GM12878 (cell line): ENCODE measurements around the gene ITPR2. TPM values are rescaled to one million over a fixed set of nuclear protein-coding genes. Genes with fewer than 3 reads are reported as not detected.

Source experiments
- BCL3 ChIP-seq: IDR thresholded peaks from 2 replicates; pipeline ENCODE4 v1.6.1; 2011; ENCODE audit warnings: borderline replicate concordance, low read depth, mild to moderate bottlenecking, moderate library complexity, low read length; ENCODE audit not compliant: insufficient read depth, poor library complexity, severe bottlenecking
- BMI1 ChIP-seq: fragments of 450-650 bp; IDR thresholded peaks from 2 replicates; pipeline ENCODE4 v1.6.1; 2016; ENCODE audit warnings: mild to moderate bottlenecking, moderate library complexity, borderline replicate concordance
- BRCA1 ChIP-seq: IDR thresholded peaks from 2 replicates; pipeline ENCODE4 v1.6.1; 2011; ENCODE audit warnings: low read depth, low read length, improper control_type of control experiment
- CEBPB ChIP-seq, 2 experiments: fragments of 150-350 bp in 1 of 2; IDR thresholded peaks; 2 replicates each; pipeline ENCODE4 v1.6.1; 2012 to 2014; ENCODE audit warnings: low read depth in 2 of 2, low read length in 2 of 2, borderline replicate concordance in 1 of 2, inconsistent platforms in 1 of 2
- DPF2 ChIP-seq: fragments of 450-650 bp; IDR thresholded peaks from 2 replicates; pipeline ENCODE4 v1.6.1; 2017; ENCODE audit warnings: mild to moderate bottlenecking
- IRF4 ChIP-seq: IDR thresholded peaks from 2 replicates; pipeline ENCODE4 v1.6.1; 2011; ENCODE audit warnings: low read depth, low read length
- JUNB ChIP-seq: IDR thresholded peaks from 2 replicates; pipeline ENCODE4 v1.6.1; 2016; ENCODE audit warnings: antibody characterized with exemption, mild to moderate bottlenecking
- LARP7 ChIP-seq: fragments of 450-650 bp; IDR thresholded peaks from 2 replicates; pipeline ENCODE4 v1.6.1; 2017; ENCODE audit warnings: mild to moderate bottlenecking
- MAX ChIP-seq: IDR thresholded peaks from 2 replicates; pipeline ENCODE4 v1.6.1; 2012; ENCODE audit warnings: low read depth, low read length, improper control_type of control experiment
- MEF2A ChIP-seq: IDR thresholded peaks from 2 replicates; pipeline ENCODE4 v1.6.1; 2011; ENCODE audit warnings: low read depth, mild to moderate bottlenecking, low read length, moderate library complexity; ENCODE audit not compliant: insufficient read depth
- MEF2B ChIP-seq: fragments of 450-650 bp; IDR thresholded peaks from 2 replicates; pipeline ENCODE4 v1.6.1; 2018; ENCODE audit warnings: mild to moderate bottlenecking, moderate library complexity; ENCODE audit not compliant: partially characterized antibody, poor library complexity, severe bottlenecking
- NFIC ChIP-seq: IDR thresholded peaks from 2 replicates; pipeline ENCODE4 v1.6.1; 2012; ENCODE audit warnings: low read depth, mild to moderate bottlenecking, inconsistent platforms, low read length, moderate library complexity
- NFYB ChIP-seq: IDR thresholded peaks from 2 replicates; pipeline ENCODE4 v1.6.1; 2011; ENCODE audit warnings: low read depth, mild to moderate bottlenecking, low read length, improper control_type of control experiment, moderate library complexity; ENCODE audit not compliant: insufficient read depth
- PAX5 ChIP-seq: IDR thresholded peaks from 2 replicates; pipeline ENCODE4 v1.6.1; 2011; ENCODE audit warnings: low read depth, low read length, borderline replicate concordance
- PML ChIP-seq: IDR thresholded peaks from 2 replicates; pipeline ENCODE4 v1.6.1; 2012; ENCODE audit warnings: low read length, inconsistent platforms
- RAD21 ChIP-seq: IDR thresholded peaks from 2 replicates; pipeline ENCODE4 v1.6.1; 2011; ENCODE audit warnings: mild to moderate bottlenecking, low read depth, low read length, moderate library complexity; ENCODE audit not compliant: insufficient read depth
- RBBP5 ChIP-seq: fragments of 200-600 bp; sonication (generic); conservative IDR thresholded peaks from 2 replicates; pipeline ENCODE4 v1.6.1; 2016
- SREBF1 ChIP-seq: IDR thresholded peaks from 2 replicates; pipeline ENCODE4 v1.6.1; 2012; ENCODE audit warnings: mild to moderate bottlenecking, low read length
- SUPT20H ChIP-seq: IDR thresholded peaks from 2 replicates; pipeline ENCODE4 v1.6.1; 2011; ENCODE audit warnings: low read depth, mild to moderate bottlenecking, low read length, moderate library complexity, borderline replicate concordance; ENCODE audit not compliant: control insufficient read depth
- TCF12 ChIP-seq: IDR thresholded peaks from 2 replicates; pipeline ENCODE4 v1.6.1; 2011; ENCODE audit warnings: low read depth, mild to moderate bottlenecking, low read length
- ZNF592 ChIP-seq: fragments of 450-650 bp; IDR thresholded peaks from 2 replicates; pipeline ENCODE4 v1.6.1; 2017; ENCODE audit warnings: mild to moderate bottlenecking, moderate library complexity
- ZNF622 ChIP-seq: fragments of 450-650 bp; IDR thresholded peaks from 2 replicates; pipeline ENCODE4 v1.6.1; 2017; ENCODE audit warnings: mild to moderate bottlenecking, inconsistent platforms
- polyA plus RNA-seq, 11 experiments: library from polyadenylated mRNA; depleted of rRNA in 4 of 11; unstranded in 6 of 11; stranded (reverse) in 5 of 11; fragments of >200 nt; fragmentation: Nextera tagmentation in 4 of 11; fragmentation: Illumina TruSeq in 1 of 11; extraction: Ambion mirVana in 4 of 11; extraction: Trizol in 1 of 11; gene quantifications; 1 replicate in 1 of 11; 2 replicates in 10 of 11; pipeline versions ENCODE4 v1.2.1 to v1.2.3, GENCODE V29; 2011 to 2016; ENCODE audit warnings: inconsistent platforms in 2 of 11, missing spikeins in 2 of 11, low read depth in 1 of 11
- total RNA-seq, 4 experiments: library from RNA; depleted of rRNA in 3 of 4; stranded (reverse); fragments of >200 nt in 3 of 4; fragmentation: Illumina TruSeq in 1 of 4; extraction: Trizol in 1 of 4; gene quantifications; 2 replicates each; pipeline versions ENCODE4 v1.2.1 to v1.2.3, GENCODE V29; 2013 to 2021
- TF ChIP-seq, protein P1 (sequence below): fragments of 450-650 bp; formaldehyde crosslinking; IDR thresholded peaks from 2 replicates; pipeline ENCODE4 v1.5.0; 2022; ENCODE audit warnings: mild to moderate bottlenecking, missing genetic modification characterization

Gene ITPR2
- total and polyA plus RNA-seq, 10 of the 15 experiments (the other 5 are each of a cell fraction or from before 2014, with no cell fraction given), result 7.5 to 76.2 (median 47.1) TPM

DNA sequence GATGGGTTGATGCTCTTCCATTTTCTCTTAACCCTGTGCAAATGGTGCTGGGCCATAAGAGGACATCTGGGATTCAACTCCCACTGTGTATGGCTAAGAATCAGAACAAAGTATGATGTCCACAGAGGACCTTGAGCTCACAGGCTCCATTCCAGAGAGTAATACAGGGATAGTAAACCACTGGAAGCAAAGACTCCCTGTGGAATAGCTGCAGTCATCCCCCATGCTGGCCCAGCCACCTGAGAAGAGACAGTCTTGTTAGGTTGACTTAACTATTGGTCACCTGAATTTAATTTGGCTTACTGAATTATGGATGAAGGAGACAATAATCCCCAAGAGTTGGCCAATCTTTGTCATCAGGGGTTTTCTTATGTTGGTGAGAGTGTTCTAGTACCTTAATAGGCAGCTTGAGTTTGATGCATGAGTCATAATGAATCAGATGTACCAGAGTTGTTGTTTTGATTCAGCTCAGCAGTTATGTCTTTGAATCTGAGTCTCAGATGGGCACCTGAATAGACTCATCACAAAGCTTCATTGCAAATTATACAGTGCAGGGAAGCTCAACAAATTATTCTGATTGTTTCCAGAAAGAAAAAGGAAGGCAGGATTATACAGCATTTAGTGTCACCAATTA lies 514.9 kb downstream of the ITPR2 start (continued):
- TF ChIP-seq PAX5, result no peak
- TF ChIP-seq LARP7, result no peak
- TF ChIP-seq TCF12, result no peak
- no peak for TF ChIP-seq RAD21
- peak; percentile 39; the same call in 1 of the 2 replicates for TF ChIP-seq NFIC
- no peak for TF ChIP-seq SUPT20H
- no peak for TF ChIP-seq MAX
- peak; percentile 54 for TF ChIP-seq JUNB
- TF ChIP-seq PML, result no peak
- no peak for TF ChIP-seq SREBF1
- TF ChIP-seq ZNF592, result no peak
- no peak for TF ChIP-seq CEBPB (IDR thresholded peaks at IDR 0.05; ENCODE audit: borderline replicate concordance in 1 of 2, low read depth in 2 of 2, low read length in 2 of 2)
- TF ChIP-seq, protein P1, sequence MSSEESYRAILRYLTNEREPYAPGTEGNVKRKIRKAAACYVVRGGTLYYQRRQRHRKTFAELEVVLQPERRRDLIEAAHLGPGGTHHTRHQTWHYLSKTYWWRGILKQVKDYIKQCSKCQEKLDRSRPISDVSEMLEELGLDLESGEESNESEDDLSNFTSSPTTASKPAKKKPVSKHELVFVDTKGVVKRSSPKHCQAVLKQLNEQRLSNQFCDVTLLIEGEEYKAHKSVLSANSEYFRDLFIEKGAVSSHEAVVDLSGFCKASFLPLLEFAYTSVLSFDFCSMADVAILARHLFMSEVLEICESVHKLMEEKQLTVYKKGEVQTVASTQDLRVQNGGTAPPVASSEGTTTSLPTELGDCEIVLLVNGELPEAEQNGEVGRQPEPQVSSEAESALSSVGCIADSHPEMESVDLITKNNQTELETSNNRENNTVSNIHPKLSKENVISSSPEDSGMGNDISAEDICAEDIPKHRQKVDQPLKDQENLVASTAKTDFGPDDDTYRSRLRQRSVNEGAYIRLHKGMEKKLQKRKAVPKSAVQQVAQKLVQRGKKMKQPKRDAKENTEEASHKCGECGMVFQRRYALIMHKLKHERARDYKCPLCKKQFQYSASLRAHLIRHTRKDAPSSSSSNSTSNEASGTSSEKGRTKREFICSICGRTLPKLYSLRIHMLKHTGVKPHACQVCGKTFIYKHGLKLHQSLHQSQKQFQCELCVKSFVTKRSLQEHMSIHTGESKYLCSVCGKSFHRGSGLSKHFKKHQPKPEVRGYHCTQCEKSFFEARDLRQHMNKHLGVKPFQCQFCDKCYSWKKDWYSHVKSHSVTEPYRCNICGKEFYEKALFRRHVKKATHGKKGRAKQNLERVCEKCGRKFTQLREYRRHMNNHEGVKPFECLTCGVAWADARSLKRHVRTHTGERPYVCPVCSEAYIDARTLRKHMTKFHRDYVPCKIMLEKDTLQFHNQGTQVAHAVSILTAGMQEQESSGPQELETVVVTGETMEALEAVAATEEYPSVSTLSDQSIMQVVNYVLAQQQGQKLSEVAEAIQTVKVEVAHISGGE (CRISPR knock-in tag), result no peak
- TF ChIP-seq NFYB, result no peak
- TF ChIP-seq BCL3, result no peak
- no peak for TF ChIP-seq BRCA1
- no peak for TF ChIP-seq MEF2B
- TF ChIP-seq RBBP5, result no peak
- TF ChIP-seq MEF2A, result no peak
- 0 out of 2 replicates have a peak, but pooled peaks have one; percentile 61 for TF ChIP-seq DPF2
- 0 out of 2 replicates have a peak, but pooled peaks have one; percentile 16 for TF ChIP-seq IRF4
- no peak for TF ChIP-seq ZNF622
- TF ChIP-seq BMI1, result no peak
